GM12878 (cell line): ENCODE data around the gene SBK2. TPM values are rescaled to one million over a fixed set of nuclear protein-coding genes. Genes with fewer than 3 reads are reported as not detected.

Experiments
- ATAC-seq: fragments of 200-7000 bp; cut with Tn5 transposase; 3 replicates; pipeline ENCODE4 v1.9.1; 2020; ENCODE audit warnings: mild to moderate bottlenecking, moderate library complexity
- BruUV-seq: library from RNA; stranded (reverse); fragments of 400-500 nt; replicated peaks from 2 replicates; lab custom pipeline; 2021; lab: Mats Ljungman, UMichigan
- CTCF ChIA-PET: fragments of 300-600 bp; sonication (Branson Sonifier 250); formaldehyde crosslinking; extraction: SDS; loops from one replicate; lab custom pipeline; 2021; ENCODE audit warnings: inconsistent platforms; lab: Yijun Ruan, JAX
- POLR2A ChIA-PET: fragments of 350-600 bp; formaldehyde crosslinking; extraction: SDS; loops from one replicate; lab custom pipeline; 2021; ENCODE audit warnings: inconsistent platforms; lab: Charles Lee
- RAD21 ChIA-PET: fragments of 300-600 bp; sonication (Branson Sonifier 250); formaldehyde crosslinking; loops from one replicate; lab custom pipeline; 2023; ENCODE audit warnings: antibody characterized with exemption; ENCODE audit not compliant: unreplicated experiment; lab: Charles Lee
- SMC1A ChIA-PET: fragments of 300-600 bp; sonication (Branson Sonifier 250); formaldehyde crosslinking; loops from one replicate; lab custom pipeline; 2023; ENCODE audit not compliant: unreplicated experiment, uncharacterized antibody; lab: Charles Lee
- DNase-seq: peaks from one replicate; pipeline ENCODE4 v3.0.0-alpha.2; 2011; ENCODE audit warnings: low read depth, low spot score
- FAIRE-seq: peaks from 3 replicates; lab custom pipeline; 2011; peaks lifted over from hg19 to GRCh38; lab: Jason Lieb, UNC
- H2AFZ ChIP-seq: 2 replicates; pipeline ENCODE4 v1.6.0; 2011; ENCODE audit warnings: low read depth, low read length, control low read depth; ENCODE audit not compliant: control insufficient read depth
- H3K27ac ChIP-seq: 2 replicates; pipeline ENCODE4 v1.5.1; 2011; ENCODE audit warnings: control low read depth; ENCODE audit not compliant: control insufficient read depth, insufficient read depth
- H3K27me3 ChIP-seq, 2 experiments: replicated peaks in 1 of 2; 2 replicates each; pipeline versions ENCODE4 v1.6.0 to v1.6.1; 2011; ENCODE audit warnings: low read length in 1 of 2; ENCODE audit not compliant: control insufficient read depth in 2 of 2, insufficient read depth in 2 of 2
- H3K36me3 ChIP-seq, 2 experiments: 2 replicates each; pipeline ENCODE4 v1.5.1; 2011; ENCODE audit warnings: low read length in 1 of 2; ENCODE audit not compliant: control insufficient read depth in 2 of 2, insufficient read depth in 2 of 2
- H3K4me1 ChIP-seq: 2 replicates; pipeline ENCODE4 v1.6.1; 2011; ENCODE audit warnings: mild to moderate bottlenecking, low read length, moderate library complexity, mixed read lengths; ENCODE audit not compliant: control insufficient read depth, insufficient read depth
- H3K4me2 ChIP-seq: 2 replicates; pipeline ENCODE4 v1.6.0; 2011; ENCODE audit warnings: control low read depth; ENCODE audit not compliant: control insufficient read depth, insufficient read depth
- H3K4me3 ChIP-seq: fragments of 200-600 bp; sonication (generic); 2 replicates; pipeline ENCODE4 v1.5.1; 2016
- H3K79me2 ChIP-seq: 2 replicates; pipeline ENCODE4 v1.6.0; 2011; ENCODE audit warnings: low read length; ENCODE audit not compliant: control insufficient read depth, insufficient read depth
- H3K9ac ChIP-seq: 2 replicates; pipeline ENCODE4 v1.8.0; 2011; ENCODE audit warnings: low read length, control low read depth, mixed read lengths; ENCODE audit not compliant: control insufficient read depth, insufficient read depth
- H3K9me3 ChIP-seq: replicated peaks from 3 replicates; pipeline ENCODE4 v1.5.1; 2011; ENCODE audit warnings: mild to moderate bottlenecking, low read length; ENCODE audit not compliant: control insufficient read depth, insufficient read depth
- H4K20me1 ChIP-seq: 2 replicates; pipeline ENCODE4 v1.6.0; 2011; ENCODE audit not compliant: control insufficient read depth, insufficient read depth
- BCL3 ChIP-seq: IDR thresholded peaks from 2 replicates; pipeline ENCODE4 v1.6.1; 2011; ENCODE audit warnings: borderline replicate concordance, low read depth, mild to moderate bottlenecking, moderate library complexity, low read length; ENCODE audit not compliant: insufficient read depth, poor library complexity, severe bottlenecking
- EZH2 ChIP-seq: IDR thresholded peaks from 2 replicates; pipeline ENCODE4 v1.6.1; 2012; ENCODE audit warnings: low read depth, mild to moderate bottlenecking, control low read depth, inconsistent platforms, low read length, borderline replicate concordance; ENCODE audit not compliant: control insufficient read depth
- HSF1 ChIP-seq: fragments of 150-350 bp; IDR thresholded peaks from 2 replicates; pipeline ENCODE4 v1.6.1; 2014; ENCODE audit warnings: mild to moderate bottlenecking, low read depth, low read length
- PBX3 ChIP-seq: IDR thresholded peaks from 2 replicates; pipeline ENCODE4 v1.6.1; 2011; ENCODE audit warnings: mild to moderate bottlenecking, low read depth, low read length, moderate library complexity; ENCODE audit not compliant: insufficient replicate concordance
- USF1 ChIP-seq: IDR thresholded peaks from 2 replicates; pipeline ENCODE4 v1.6.1; 2011; ENCODE audit warnings: borderline replicate concordance, low read depth, mild to moderate bottlenecking, moderate library complexity, mixed read lengths, low read length; ENCODE audit not compliant: insufficient read depth; ENCODE audit errors: extremely low read length
- WGBS: methylation state at CpG from one replicate; pipeline ENCODE4 v1.1.6; 2016; ENCODE audit warnings: low lambda C conversion rate; ENCODE audit not compliant: insufficient replicate concordance, insufficient coverage; ENCODE audit errors: missing lambda C conversion rate; 5-methylcytosine and 5-hydroxymethylcytosine counted together
- in situ Hi-C: fragments of 300-500 bp; cut with MboI; formaldehyde crosslinking; loops from 9 replicates; pipeline ENCODE4 v1.14.3; 2018; ENCODE audit warnings: mixed read lengths
- intact Hi-C: fragments of 100-400 bp; cut with micrococcal nuclease; formaldehyde crosslinking; loops from one replicate; pipeline ENCODE4 v1.14.2; 2022; ENCODE audit not compliant: unreplicated experiment
- polyA plus RNA-seq, 11 experiments: library from polyadenylated mRNA; depleted of rRNA in 4 of 11; unstranded in 6 of 11; stranded (reverse) in 5 of 11; fragments of >200 nt; fragmentation: Nextera tagmentation in 4 of 11; fragmentation: Illumina TruSeq in 1 of 11; extraction: Ambion mirVana in 4 of 11; extraction: Trizol in 1 of 11; gene quantifications; 1 replicate in 1 of 11; 2 replicates in 10 of 11; pipeline versions ENCODE4 v1.2.1 to v1.2.3, GENCODE V29; 2011 to 2016; ENCODE audit warnings: inconsistent platforms in 2 of 11, missing spikeins in 2 of 11, low read depth in 1 of 11
- total RNA-seq, 4 experiments: library from RNA; depleted of rRNA in 3 of 4; stranded (reverse); fragments of >200 nt in 3 of 4; fragmentation: Illumina TruSeq in 1 of 4; extraction: Trizol in 1 of 4; gene quantifications; 2 replicates each; pipeline versions ENCODE4 v1.2.1 to v1.2.3, GENCODE V29; 2013 to 2021

The SBK2 gene
- total and polyA plus RNA-seq, 10 of the 15 experiments (the other 5 are each of a cell fraction or from before 2014, with no cell fraction given) = not detected

- FAIRE-seq (no peak), ATAC-seq (no peak), DNase-seq (no peak)
- H3K9me3 ChIP-seq = no peaks in the 10 kb centered on the region; the same call in 2 of the 3 replicates
- ChIA-PET POLR2A (no interaction called here), RAD21 (no interaction called here), SMC1A (no interaction called here), CTCF (no interaction called here)
- H4K20me1 ChIP-seq = no peaks in the 10 kb centered on the region
- H3K27ac ChIP-seq = no peak overlapping the region
- no peaks in the 10 kb centered on the region for H3K36me3 ChIP-seq
- H2AFZ ChIP-seq = no peak overlapping the region
- intact Hi-C loops (no loop called here), in situ Hi-C loops (no loop called here)
- no peak overlapping the region for H3K9ac ChIP-seq
- H3K4me2 ChIP-seq = no peak overlapping the region
- no peaks in the 10 kb centered on the region for H3K27me3 ChIP-seq
- H3K79me2 ChIP-seq = no peaks in the 10 kb centered on the region
- no TSS peak for BruUV-seq
- H3K4me3 ChIP-seq = no peak overlapping the region
- WGBS = 63% methylated on average over 33 of the region's 35 CpGs
- H3K4me1 ChIP-seq = no peaks in the 10 kb centered on the region
- peak; percentile 31 for TF ChIP-seq PBX3
- no peak for TF ChIP-seq USF1
- TF ChIP-seq BCL3 = peak; percentile 73
- TF ChIP-seq HSF1 = no peak
- no peak for TF ChIP-seq EZH2
Measured at GRCh38 chr19:55526216-55527196, 10.4 kb downstream of the SBK2 start.
